ENCODE results near the gene TREX2. TPM values are rescaled to one million over a fixed set of nuclear protein-coding genes. Genes with fewer than 3 reads are reported as not detected.

The TREX2 gene, protein sequence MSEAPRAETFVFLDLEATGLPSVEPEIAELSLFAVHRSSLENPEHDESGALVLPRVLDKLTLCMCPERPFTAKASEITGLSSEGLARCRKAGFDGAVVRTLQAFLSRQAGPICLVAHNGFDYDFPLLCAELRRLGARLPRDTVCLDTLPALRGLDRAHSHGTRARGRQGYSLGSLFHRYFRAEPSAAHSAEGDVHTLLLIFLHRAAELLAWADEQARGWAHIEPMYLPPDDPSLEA
- total RNA-seq (2014; rRNA removed; shearing (Covaris generic)): 0.75 and 1.1 TPM in 2 replicates
- polyA plus RNA-seq (2014; cell fraction: nucleus; rRNA removed): 3.9 and 15.6 TPM in 2 replicates

GRCh38 chrX:153445856-153446635, at the start of gene TREX2:
Gene TREX2, minus strand, starts transcription at chrX:153446056. Its CDS starts 626 bp downstream, at chrX:153445430.
- no peak for DNase-seq (ENCODE audit: extremely low read depth, low read depth)

DNA sequence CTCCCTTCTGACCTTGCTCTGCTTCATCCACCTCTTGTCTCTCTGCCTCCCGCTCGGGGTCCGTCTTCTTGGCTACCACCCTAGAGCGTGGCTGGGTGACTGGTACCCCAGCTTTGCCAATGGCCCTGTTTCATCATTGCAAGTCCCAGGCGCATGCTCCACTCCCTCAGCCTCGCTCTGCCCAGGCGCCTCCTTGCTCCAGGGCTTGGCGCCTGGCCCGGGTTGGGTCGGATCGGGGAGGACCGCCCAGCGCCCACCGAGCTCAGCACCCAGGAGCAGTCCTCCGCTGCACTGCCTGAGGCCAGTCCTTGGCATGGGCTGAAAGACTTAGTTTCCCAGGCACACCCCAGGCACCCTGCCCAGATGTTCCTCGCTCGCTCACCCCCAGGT, 49.5 kb upstream of the TREX2 start:
- DNase-seq (ENCODE audit: extremely low read depth, low read depth): peak; percentile 12

DNA sequence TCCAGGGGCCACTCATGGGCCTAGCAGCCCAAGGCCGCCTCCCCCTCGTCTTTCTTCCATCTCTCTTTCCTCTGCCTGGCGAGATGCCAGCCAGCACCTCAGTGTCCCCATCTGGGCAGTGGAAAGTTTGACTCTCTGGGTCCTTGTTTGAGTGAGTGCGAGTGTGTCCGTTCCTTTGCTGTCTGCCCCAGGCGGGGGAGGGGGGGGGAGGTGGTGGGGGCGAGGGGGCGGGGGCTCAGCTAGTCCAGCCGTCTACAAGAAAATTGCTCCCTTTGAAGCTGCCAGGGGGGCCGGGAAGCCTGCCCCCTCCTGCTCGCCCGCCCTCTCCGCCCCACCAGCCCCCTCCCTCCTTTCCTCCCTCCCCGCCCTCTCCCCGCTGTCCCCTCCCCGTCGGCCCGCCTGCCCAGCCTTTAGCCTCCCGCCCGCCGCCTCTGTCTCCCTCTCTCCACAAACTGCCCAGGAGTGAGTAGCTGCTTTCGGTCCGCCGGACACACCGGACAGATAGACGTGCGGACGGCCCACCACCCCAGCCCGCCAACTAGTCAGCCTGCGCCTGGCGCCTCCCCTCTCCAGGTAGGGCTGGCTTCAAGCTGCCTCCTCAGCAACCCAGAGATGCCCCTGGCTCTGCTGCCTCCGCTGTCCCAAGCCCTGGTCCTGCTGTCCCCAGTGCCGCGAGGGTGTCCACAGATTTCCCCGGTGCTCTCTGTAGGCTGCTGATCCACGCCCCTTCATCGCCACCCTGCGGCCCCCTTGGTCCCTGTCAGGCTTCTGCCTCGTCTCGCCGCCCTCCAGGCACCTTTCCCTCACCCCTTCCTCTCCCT, 48.9 kb upstream of the TREX2 start, which contains the start of gene BGN:
Gene BGN, plus strand, starts transcription at position 440 of the 821 bp plus-strand sequence. CDS start 9,652 bp downstream, outside the sequence.
- peak; percentile 23 for DNase-seq (ENCODE audit: extremely low read depth, low read depth)

- no peak for DNase-seq (ENCODE audit: extremely low read depth, low read depth)
These were observed 48.2 kb upstream of the TREX2 start for GRCh38 chrX:153494061-153494460.

DNA sequence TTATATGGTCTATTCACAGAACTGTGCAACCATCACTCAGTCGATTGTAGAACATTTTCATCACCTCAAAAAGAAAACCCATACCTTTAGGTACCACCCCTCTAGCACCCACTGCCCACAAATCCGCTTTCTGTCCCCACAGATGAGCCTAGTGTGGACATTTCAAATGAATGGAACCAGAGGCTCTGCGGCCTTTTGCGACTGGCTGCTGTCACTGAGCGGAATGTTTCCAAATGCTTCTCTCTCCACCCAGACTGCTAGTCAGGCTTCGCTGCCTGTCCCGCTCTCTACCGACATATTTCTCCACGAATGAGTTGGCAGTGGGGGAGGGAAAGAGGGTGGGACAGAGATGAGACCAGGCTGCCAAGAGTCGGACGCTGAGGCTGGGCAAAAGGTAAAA, 47.2 kb upstream of the TREX2 start:
- no peak for DNase-seq (ENCODE audit: extremely low read depth, low read depth)

DNA sequence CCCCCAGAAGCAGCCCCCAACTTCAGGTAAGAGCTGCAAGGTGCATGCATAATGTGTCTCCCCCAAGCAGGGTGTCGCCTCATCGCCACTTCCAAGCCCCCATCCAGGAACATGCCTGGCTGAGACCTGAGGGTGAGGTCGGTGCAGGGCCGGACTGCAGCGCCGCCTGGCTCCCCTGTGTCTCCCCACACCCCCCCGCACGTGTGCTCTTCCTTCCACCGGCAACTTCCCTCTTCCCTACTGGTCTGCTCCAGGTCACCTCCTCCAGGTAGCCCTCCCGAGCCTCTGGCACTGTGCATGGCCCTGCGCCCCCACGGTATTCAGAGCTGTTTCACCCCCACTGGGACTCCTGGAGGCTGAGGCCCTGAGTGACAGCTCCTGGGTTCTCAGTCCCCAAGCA, 46.7 kb upstream of the TREX2 start:
- DNase-seq (ENCODE audit: extremely low read depth, low read depth): no peak

- DNase-seq (ENCODE audit: extremely low read depth, low read depth): no peak
These were observed 46.1 kb upstream of the TREX2 start for GRCh38 chrX:153491918-153492317.

- no peak for DNase-seq (ENCODE audit: extremely low read depth, low read depth)
These were observed 45.6 kb upstream of the TREX2 start for GRCh38 chrX:153491351-153491914.

GRCh38 chrX:153490217-153490930, 44.5 kb upstream of the TREX2 start:
- DNase-seq (ENCODE audit: extremely low read depth, low read depth): no peak

GRCh38 chrX:153488231-153488914, 42.5 kb upstream of the TREX2 start:
- DNase-seq (ENCODE audit: extremely low read depth, low read depth): no peak

DNA sequence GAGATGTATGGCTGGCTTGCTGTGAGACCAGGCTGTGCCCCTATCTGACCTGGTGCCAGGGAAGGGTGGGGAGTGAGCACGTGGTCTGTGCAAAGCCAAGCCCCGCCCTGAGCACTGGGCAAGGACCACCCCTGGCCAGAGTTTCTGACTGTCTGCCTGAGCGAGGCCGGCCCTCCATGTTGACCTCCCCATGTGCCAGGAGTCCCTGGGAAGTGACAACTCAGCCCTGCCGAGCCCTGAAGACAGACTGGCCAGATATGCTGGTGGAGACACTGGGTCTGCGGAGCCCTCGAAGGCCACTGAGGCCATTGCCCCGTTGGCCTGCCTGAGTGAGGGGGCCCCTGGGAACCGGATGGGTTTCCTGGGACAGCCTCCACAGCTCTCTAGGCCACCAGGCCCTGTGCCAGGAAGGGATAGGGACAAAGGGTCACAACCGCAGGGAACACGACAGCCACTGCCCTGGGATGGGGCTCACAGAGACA, 41.8 kb upstream of the TREX2 start:
- no peak for DNase-seq (ENCODE audit: extremely low read depth, low read depth)

GRCh38 chrX:153486171-153486570, 40.3 kb upstream of the TREX2 start:
- DNase-seq (ENCODE audit: extremely low read depth, low read depth): no peak

DNA sequence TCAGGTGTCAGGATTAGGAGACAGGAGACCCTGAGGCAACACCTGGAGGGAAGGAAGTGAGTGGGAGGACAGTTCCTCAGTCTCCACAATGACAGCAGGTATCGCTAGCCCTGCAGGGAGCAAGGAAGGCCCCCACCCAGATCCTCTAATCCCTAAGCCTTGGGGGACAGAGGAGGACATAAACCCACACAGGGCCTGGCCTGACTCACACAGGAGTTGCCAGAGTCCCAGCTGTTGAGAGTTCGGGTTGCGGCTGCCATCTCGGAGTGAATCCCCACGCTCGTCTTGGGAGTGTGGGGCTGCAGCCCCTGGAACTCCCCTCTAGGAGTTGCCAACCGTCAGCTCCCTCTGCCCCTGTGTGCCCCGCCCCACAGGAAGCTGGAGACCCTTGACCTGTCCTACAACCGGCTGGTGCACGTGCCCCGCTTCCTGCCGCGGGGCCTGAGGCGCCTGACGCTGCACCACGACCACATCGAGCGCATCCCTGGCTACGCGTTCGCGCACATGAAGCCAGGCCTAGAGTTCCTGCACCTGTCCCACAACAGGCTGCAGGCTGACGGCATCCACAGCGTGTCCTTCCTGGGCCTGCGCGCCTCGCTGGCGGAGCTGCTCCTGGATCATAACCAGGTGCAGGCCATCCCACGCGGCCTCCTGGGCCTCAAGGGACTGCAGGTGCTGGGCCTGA, 39.7 kb upstream of the TREX2 start:
- DNase-seq (ENCODE audit: extremely low read depth, low read depth): no peak

DNA sequence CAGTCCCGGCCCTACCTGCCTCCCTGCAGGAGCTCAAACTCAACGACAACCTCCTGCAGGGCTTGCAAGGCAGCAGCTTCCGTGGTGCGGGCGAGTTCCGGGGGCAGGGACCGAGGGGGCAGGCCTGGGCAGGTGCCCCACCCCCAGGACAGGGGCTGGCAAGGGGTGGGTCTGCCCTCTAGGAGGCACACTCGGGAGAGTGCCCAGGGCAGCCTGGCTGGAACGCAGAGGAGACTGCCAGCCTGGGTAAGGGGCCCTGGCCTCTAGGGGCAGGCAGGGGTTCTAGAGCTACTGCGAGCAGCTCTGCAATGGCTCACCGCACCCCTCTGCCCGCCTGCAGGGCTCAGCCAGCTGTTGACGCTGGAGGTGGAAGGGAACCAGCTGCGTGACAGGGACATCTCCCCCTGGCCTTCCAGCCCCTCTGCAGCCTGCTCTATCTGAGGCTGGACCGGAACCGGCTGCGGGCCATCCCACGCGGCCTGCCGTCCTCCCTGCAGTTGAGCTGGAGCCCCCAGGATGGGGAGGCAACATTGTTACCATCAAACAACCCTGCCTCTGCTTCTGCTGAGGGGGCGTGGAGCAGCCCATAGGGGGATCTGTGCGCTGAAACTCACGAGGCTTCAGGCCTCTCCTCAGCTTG, 36.6 kb upstream of the TREX2 start:
- no peak for DNase-seq (ENCODE audit: extremely low read depth, low read depth)

DNA sequence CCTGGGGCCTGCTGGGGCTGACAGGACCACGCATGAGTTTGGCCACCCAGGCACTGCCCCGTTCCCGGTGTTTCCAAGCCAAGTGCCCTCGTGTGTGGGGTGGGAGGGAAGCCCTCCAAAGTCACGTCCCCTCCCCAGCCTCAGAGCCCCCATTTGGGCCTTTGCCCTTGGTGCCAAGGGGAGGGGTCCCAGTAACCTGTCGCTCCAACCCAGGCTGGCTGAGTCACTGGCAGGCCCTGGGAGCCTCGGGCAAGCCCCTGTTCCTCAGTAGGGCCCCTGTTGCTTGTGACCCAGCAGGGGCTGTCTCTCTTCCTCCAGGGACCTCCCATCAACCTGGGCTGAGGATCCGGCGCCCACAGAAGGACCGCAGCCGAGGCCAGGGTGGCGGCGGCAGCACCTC, 35.2 kb upstream of the TREX2 start:
- no peak for DNase-seq (ENCODE audit: extremely low read depth, low read depth)

- DNase-seq (ENCODE audit: extremely low read depth, low read depth): no peak
These were observed 32.9 kb upstream of the TREX2 start for GRCh38 chrX:153478746-153479145.

DNA sequence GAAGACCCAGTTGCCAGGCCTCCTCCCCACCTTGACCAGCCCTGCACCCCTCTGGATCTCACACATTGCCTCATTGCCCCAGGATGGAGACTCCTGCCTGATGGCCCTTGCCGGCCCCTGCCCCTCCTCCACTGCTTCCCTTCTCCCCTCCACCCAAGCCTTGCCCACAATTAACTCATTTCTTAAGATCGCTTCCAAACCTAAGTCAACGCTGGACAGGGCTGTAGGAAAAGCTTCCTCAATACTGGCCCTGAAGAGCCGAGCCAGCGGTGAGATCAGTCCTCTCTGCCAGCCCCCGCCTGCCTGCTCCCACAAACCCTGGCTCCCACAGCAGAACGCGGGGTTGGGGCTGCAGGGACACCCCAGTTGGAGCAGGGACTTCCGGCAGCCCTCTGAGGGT, 32.0 kb upstream of the TREX2 start:
- no peak for DNase-seq (ENCODE audit: extremely low read depth, low read depth)

DNA sequence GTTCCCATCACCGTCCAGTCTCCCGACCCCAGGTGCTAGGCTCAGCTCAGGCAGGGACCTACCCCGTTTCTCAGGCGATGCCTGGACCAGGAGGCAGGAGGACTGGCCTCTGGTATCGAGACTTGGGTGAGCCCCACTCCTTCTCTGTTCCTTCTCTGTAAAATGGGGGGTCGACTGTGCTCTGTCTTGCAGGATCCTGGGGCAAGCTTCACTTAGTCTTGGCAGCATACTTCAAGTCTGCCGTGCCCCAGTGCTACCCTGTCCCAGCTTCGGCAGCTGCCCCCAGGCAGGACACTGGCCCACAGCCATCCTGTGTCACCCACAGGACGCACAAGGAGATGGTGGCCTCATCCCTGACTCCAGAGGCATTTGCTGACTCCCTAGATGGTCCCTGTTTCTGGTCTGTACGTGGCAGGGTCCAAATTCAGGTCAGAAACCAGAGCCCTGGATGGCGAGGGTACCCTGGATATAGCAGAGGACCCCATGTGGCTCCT, 31.6 kb upstream of the TREX2 start:
- DNase-seq (ENCODE audit: extremely low read depth, low read depth): no peak

Data from NCI-H460 (cell line).